ENCODE measurements around the gene BCAS3. TPM values are rescaled to one million over a fixed set of nuclear protein-coding genes. Genes with fewer than 3 reads are reported as not detected.

The BCAS3 gene
- total RNA-seq, 1 experiment from 2014 or later, result 14.4 TPM

DNA sequence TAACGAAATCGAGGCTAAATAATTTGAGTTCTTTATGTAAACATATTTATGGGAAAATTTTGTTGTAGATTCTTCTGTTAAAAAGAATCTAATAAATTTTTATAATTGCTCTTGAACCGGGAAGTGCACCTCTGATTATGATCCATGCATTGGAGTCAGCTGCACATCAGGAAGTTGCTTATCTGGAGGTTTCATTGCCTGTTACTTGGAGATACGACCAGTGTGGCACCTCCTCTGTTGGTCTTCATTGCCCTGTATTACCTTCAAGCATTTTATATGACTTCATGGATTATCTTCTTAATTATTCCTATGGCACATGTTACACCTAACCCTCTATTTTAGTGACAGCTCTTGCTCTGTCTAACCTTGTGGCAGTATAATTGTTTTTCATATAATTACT, 409.4 kb downstream of the BCAS3 start:
- H3K4me3 ChIP-seq (ENCODE audit: low read depth, low read length, poor library complexity, severe bottlenecking), result no peak overlapping the region
- H3K9me3 ChIP-seq (ENCODE audit: low read depth, low read length, poor library complexity, severe bottlenecking), result no peaks in the 10 kb centered on the region
- intact Hi-C loops (cut with micrococcal nuclease; ENCODE audit: unreplicated experiment), result no loop called here
- CTCF ChIA-PET, result no interaction called here
- H3K4me1 ChIP-seq (ENCODE audit: insufficient read depth, low read length, poor library complexity, severe bottlenecking), result no peaks in the 10 kb centered on the region
- DNase-seq (ENCODE audit: low spot score), result no peak
- no peaks in the 10 kb centered on the region for H3K36me3 ChIP-seq (ENCODE audit: insufficient read depth, low read length, poor library complexity, severe bottlenecking)
- BruUV-seq (replicated peaks), result no TSS peak
- POLR2A ChIA-PET (ENCODE audit: low non-redundant PET), result no interaction called here
- no peaks in the 10 kb centered on the region for H3K27me3 ChIP-seq (replicated peaks; ENCODE audit: insufficient read depth, low read depth, low read length, poor library complexity)
- H3K27ac ChIP-seq (ENCODE audit: low read depth, low read length, poor library complexity, severe bottlenecking), result no peak overlapping the region
- TF ChIP-seq, protein P1, sequence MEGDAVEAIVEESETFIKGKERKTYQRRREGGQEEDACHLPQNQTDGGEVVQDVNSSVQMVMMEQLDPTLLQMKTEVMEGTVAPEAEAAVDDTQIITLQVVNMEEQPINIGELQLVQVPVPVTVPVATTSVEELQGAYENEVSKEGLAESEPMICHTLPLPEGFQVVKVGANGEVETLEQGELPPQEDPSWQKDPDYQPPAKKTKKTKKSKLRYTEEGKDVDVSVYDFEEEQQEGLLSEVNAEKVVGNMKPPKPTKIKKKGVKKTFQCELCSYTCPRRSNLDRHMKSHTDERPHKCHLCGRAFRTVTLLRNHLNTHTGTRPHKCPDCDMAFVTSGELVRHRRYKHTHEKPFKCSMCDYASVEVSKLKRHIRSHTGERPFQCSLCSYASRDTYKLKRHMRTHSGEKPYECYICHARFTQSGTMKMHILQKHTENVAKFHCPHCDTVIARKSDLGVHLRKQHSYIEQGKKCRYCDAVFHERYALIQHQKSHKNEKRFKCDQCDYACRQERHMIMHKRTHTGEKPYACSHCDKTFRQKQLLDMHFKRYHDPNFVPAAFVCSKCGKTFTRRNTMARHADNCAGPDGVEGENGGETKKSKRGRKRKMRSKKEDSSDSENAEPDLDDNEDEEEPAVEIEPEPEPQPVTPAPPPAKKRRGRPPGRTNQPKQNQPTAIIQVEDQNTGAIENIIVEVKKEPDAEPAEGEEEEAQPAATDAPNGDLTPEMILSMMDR (conservative IDR thresholded peaks at IDR 0.05; ENCODE audit: low read depth, low read length), result no peak
- no peak for TF ChIP-seq EZH2 (IDR thresholded peaks at IDR 0.05; ENCODE audit: borderline replicate concordance, low read depth, low read length, poor library complexity, severe bottlenecking)

DNA sequence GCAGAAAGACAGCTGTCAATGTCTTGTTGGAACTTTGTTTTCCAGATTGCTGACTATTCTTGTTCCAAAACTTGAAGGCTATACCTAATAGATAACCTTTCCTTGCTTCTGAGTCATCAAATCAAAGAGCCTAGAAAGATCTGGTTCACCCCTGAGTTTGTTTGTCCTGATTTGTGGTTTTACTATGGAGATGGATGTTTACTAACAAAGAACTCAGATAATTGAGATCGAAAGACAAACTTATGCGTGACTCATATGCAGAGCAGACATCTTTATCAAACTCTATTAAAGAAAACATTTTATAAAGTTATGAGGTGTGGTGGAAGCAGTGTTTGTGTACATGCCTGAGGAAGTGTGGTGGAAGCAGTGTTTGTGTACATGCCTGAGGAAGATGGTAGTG, 410.9 kb downstream of the BCAS3 start:
- TF ChIP-seq, protein P1 (conservative IDR thresholded peaks at IDR 0.05; ENCODE audit: low read depth, low read length), result no peak
- no peak for TF ChIP-seq EZH2 (IDR thresholded peaks at IDR 0.05; ENCODE audit: borderline replicate concordance, low read depth, low read length, poor library complexity, severe bottlenecking)
- POLR2A ChIA-PET (ENCODE audit: low non-redundant PET), result no interaction called here
- intact Hi-C loops (cut with micrococcal nuclease; ENCODE audit: unreplicated experiment), result no loop called here
- DNase-seq (ENCODE audit: low spot score), result no peak
- CTCF ChIA-PET, result no interaction called here
- no peaks in the 10 kb centered on the region for H3K27me3 ChIP-seq (replicated peaks; ENCODE audit: insufficient read depth, low read depth, low read length, poor library complexity)
- H3K4me3 ChIP-seq (ENCODE audit: low read depth, low read length, poor library complexity, severe bottlenecking), result no peak overlapping the region
- H3K4me1 ChIP-seq (ENCODE audit: insufficient read depth, low read length, poor library complexity, severe bottlenecking), result no peaks in the 10 kb centered on the region
- BruUV-seq (replicated peaks), result no TSS peak
- no peak overlapping the region for H3K27ac ChIP-seq (ENCODE audit: low read depth, low read length, poor library complexity, severe bottlenecking)
- no peaks in the 10 kb centered on the region for H3K9me3 ChIP-seq (ENCODE audit: low read depth, low read length, poor library complexity, severe bottlenecking)
- no peaks in the 10 kb centered on the region for H3K36me3 ChIP-seq (ENCODE audit: insufficient read depth, low read length, poor library complexity, severe bottlenecking)

DNA sequence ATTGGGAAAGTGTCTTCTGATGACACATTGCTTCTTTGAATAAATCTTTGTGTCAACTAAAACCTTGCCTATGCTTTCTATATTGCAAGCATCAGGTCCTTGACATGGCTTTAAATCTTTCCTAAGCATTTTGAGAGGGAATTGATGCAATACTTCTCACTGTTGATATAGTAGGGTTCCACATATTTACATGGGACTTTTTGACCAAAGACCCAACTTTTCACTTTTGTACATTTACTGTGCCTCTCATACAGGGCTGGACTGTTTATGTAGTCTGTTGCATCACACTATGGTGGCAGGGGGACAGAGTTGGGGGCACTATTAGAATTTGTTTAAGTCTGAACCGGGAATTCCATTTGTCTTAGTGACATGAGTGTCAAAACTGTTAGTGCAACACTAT, 413.4 kb downstream of the BCAS3 start:
- Histone ChIP-seq H3K36me3 (ENCODE audit: insufficient read depth, low read length, poor library complexity, severe bottlenecking) (no peaks in the 10 kb centered on the region), H3K4me1 (ENCODE audit: insufficient read depth, low read length, poor library complexity, severe bottlenecking) (no peaks in the 10 kb centered on the region), H3K27ac (ENCODE audit: low read depth, low read length, poor library complexity, severe bottlenecking) (no peak overlapping the region), H3K9me3 (ENCODE audit: low read depth, low read length, poor library complexity, severe bottlenecking) (no peaks in the 10 kb centered on the region), H3K27me3 (replicated peaks; ENCODE audit: insufficient read depth, low read depth, low read length, poor library complexity) (no peaks in the 10 kb centered on the region), H3K4me3 (ENCODE audit: low read depth, low read length, poor library complexity, severe bottlenecking) (no peak overlapping the region)
- CTCF ChIA-PET, result no interaction called here
- POLR2A ChIA-PET (ENCODE audit: low non-redundant PET), result no interaction called here
- no TSS peak for BruUV-seq (replicated peaks)
- TF ChIP-seq EZH2 (IDR thresholded peaks at IDR 0.05; ENCODE audit: borderline replicate concordance, low read depth, low read length, poor library complexity, severe bottlenecking), result no peak
- TF ChIP-seq, protein P1 (conservative IDR thresholded peaks at IDR 0.05; ENCODE audit: low read depth, low read length), result no peak
- intact Hi-C loops (cut with micrococcal nuclease; ENCODE audit: unreplicated experiment), result no loop called here
- no peak for DNase-seq (ENCODE audit: low spot score)

Measured in A673 (cell line).